ENCODE results near the gene DBT.

Gene DBT

GRCh38 chr1:100232156-100232555 is 17.5 kb downstream of the DBT start:
- Histone ChIP-seq H3K4me1 (no peaks in the 10 kb centered on the region), H3K9me3 (ENCODE audit: control insufficient read depth, low read length) (no peaks in the 10 kb centered on the region), H3K4me3 (ENCODE audit: low read depth, low read length) (no peak overlapping the region), H3K4me2 (ENCODE audit: low read length) (no peak overlapping the region), H3K79me2 (no peaks in the 10 kb centered on the region), H3K27ac (no peak overlapping the region), H3K36me3 (ENCODE audit: control insufficient read depth, insufficient read depth, low read length) (no peaks in the 10 kb centered on the region), H2AFZ (no peak overlapping the region), H3K9ac (no peak overlapping the region), H3K27me3 (ENCODE audit: control insufficient read depth, insufficient read depth, low read length) (no peaks in the 10 kb centered on the region)
- TF ChIP-seq, protein P1, sequence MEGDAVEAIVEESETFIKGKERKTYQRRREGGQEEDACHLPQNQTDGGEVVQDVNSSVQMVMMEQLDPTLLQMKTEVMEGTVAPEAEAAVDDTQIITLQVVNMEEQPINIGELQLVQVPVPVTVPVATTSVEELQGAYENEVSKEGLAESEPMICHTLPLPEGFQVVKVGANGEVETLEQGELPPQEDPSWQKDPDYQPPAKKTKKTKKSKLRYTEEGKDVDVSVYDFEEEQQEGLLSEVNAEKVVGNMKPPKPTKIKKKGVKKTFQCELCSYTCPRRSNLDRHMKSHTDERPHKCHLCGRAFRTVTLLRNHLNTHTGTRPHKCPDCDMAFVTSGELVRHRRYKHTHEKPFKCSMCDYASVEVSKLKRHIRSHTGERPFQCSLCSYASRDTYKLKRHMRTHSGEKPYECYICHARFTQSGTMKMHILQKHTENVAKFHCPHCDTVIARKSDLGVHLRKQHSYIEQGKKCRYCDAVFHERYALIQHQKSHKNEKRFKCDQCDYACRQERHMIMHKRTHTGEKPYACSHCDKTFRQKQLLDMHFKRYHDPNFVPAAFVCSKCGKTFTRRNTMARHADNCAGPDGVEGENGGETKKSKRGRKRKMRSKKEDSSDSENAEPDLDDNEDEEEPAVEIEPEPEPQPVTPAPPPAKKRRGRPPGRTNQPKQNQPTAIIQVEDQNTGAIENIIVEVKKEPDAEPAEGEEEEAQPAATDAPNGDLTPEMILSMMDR (IDR thresholded peaks at IDR 0.05), result no peak

DNA sequence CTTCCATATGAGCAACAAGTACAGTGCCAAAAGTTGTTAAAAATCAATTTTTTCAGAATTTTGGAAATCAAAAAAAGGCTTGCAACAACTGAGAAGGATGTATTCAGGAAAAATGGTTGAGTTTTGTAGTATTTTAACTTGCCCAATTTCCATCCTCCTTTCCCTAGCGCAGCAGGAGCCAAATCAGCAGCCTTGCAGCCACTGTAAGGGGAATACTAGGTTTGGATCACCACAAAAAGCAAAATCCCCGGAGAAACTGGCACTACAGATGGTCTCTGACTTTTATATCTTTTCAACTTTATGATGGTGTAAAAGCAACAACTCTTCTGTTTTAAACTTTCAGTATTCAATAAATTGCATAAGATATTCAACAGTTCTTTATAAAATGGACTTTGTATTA is 17.9 kb downstream of the DBT start:
- H3K9me3 ChIP-seq (ENCODE audit: control insufficient read depth, low read length), result no peaks in the 10 kb centered on the region
- no peak overlapping the region for H3K27ac ChIP-seq
- H3K36me3 ChIP-seq (ENCODE audit: control insufficient read depth, insufficient read depth, low read length), result no peaks in the 10 kb centered on the region
- H3K9ac ChIP-seq, result no peak overlapping the region
- no peak overlapping the region for H3K4me2 ChIP-seq (ENCODE audit: low read length)
- H3K4me1 ChIP-seq, result no peaks in the 10 kb centered on the region
- no peaks in the 10 kb centered on the region for H3K79me2 ChIP-seq
- TF ChIP-seq, protein P1 (IDR thresholded peaks at IDR 0.05), result no peak
- H2AFZ ChIP-seq, result no peak overlapping the region
- no peak overlapping the region for H3K4me3 ChIP-seq (ENCODE audit: low read depth, low read length)
- H3K27me3 ChIP-seq (ENCODE audit: control insufficient read depth, insufficient read depth, low read length), result no peaks in the 10 kb centered on the region

DNA sequence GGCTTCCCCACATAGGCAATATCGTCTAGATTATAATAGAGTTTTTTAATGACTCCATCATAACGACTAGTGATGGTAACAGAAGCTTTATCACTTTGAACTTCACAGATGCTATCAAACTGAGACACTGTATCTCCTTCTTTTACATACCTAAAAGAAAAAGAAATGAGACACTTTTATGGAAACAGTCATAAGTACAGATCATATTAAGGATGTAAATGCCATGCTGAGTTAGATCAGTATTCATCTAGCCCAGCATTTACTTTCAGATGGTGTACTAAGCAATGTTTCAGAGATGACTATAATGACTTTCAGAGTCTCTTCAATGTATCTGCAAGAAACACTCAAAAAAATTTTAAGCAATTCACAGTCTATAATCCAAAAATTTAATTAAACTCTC is 18.9 kb downstream of the DBT start:
- Histone ChIP-seq H3K9me3 (ENCODE audit: control insufficient read depth, low read length) (no peaks in the 10 kb centered on the region), H3K9ac (no peak overlapping the region), H3K4me2 (ENCODE audit: low read length) (no peak overlapping the region), H3K4me3 (ENCODE audit: low read depth, low read length) (no peak overlapping the region), H3K36me3 (ENCODE audit: control insufficient read depth, insufficient read depth, low read length) (no peaks in the 10 kb centered on the region), H3K79me2 (no peaks in the 10 kb centered on the region), H2AFZ (no peak overlapping the region), H3K27me3 (ENCODE audit: control insufficient read depth, insufficient read depth, low read length) (no peaks in the 10 kb centered on the region), H3K27ac (no peak overlapping the region), H3K4me1 (no peaks in the 10 kb centered on the region)
- TF ChIP-seq, protein P1 (IDR thresholded peaks at IDR 0.05), result no peak

GRCh38 chr1:100229681-100230443 is 19.8 kb downstream of the DBT start:
- Histone ChIP-seq H3K9ac (no peak overlapping the region), H3K9me3 (ENCODE audit: control insufficient read depth, low read length) (no peaks in the 10 kb centered on the region), H3K4me3 (ENCODE audit: low read depth, low read length) (no peak overlapping the region), H3K27me3 (ENCODE audit: control insufficient read depth, insufficient read depth, low read length) (no peaks in the 10 kb centered on the region), H2AFZ (no peak overlapping the region), H3K4me1 (no peaks in the 10 kb centered on the region), H3K27ac (no peak overlapping the region), H3K79me2 (no peaks in the 10 kb centered on the region), H3K4me2 (ENCODE audit: low read length) (no peak overlapping the region), H3K36me3 (ENCODE audit: control insufficient read depth, insufficient read depth, low read length) (no peaks in the 10 kb centered on the region)
- TF ChIP-seq, protein P1 (IDR thresholded peaks at IDR 0.05), result no peak

DNA sequence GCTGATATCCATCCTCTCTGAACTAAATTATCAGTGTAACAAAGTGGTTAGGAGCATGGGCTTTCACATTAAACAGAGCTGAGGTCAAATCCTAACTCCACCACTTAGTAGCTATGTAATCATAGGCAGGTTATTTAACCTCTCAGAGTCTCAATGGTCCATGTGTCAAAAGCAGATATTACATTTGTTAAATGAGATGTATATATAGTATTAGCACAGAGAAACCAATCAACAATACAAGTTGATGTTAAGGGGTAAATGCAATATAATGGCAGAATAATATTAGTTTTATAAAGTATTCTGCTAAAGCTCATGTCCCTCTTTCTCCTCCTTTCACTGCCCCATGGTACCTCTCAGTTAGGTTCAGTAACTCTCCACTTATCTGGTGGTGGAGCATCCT is 27.2 kb downstream of the DBT start:
- Histone ChIP-seq H3K9me3 (ENCODE audit: control insufficient read depth, low read length) (no peaks in the 10 kb centered on the region), H3K4me3 (ENCODE audit: low read depth, low read length) (no peak overlapping the region), H3K4me2 (ENCODE audit: low read length) (no peak overlapping the region), H2AFZ (no peak overlapping the region), H3K4me1 (no peaks in the 10 kb centered on the region), H3K27me3 (ENCODE audit: control insufficient read depth, insufficient read depth, low read length) (no peaks in the 10 kb centered on the region), H3K27ac (no peak overlapping the region), H3K79me2 (no peaks in the 10 kb centered on the region), H3K36me3 (ENCODE audit: control insufficient read depth, insufficient read depth, low read length) (no peaks in the 10 kb centered on the region), H3K9ac (no peak overlapping the region)
- TF ChIP-seq, protein P1 (IDR thresholded peaks at IDR 0.05), result no peak

All from parathyroid adenoma (tissue), 2 donors.